Measurements from ENCODE around the gene ISY1.
"Not testable (repeated sequence)": the region's sequence is repeated elsewhere in the genome, so short reads cannot be mapped to it uniquely, and the experiment has no call there.

ISY1 gene

DNA sequence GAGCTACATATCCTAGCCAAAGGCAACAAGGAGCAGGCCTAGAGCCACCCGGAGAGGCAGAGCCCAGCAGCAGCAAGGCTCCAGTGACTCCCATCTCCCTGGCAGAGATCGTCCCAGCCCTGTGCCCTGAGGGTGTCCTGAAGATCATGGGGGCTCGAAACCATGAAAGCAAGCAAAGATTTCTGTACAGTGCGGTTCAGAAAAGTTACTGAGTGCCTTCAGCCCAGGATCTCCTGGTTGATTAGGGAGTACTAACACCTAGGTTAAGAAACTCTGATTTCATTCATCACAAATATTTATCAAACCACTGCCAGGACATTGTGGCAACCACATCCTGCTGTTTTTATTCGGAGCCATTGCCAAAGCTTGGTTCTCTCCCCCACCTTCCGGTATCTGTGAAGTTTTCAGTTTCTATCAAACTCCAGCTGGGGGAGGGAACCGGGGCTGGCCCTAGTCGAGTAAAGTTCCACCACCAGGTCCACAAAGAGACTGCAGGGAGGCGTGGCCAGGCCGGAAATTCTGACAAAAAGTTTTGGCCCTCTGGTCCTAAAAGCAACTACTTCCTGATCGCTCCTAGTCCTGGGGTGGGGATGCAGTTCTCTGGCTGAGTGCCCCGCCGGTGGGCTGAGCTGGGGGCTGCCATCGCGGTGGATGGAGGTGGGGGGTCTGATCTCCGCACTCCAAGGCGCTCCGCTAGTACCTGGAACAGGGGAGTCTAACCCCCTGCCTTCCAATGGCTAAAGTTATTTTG is 40.4 kb downstream of the ISY1 start:
- DNase-seq (ENCODE audit: low read depth) = peak; percentile 54

DNA sequence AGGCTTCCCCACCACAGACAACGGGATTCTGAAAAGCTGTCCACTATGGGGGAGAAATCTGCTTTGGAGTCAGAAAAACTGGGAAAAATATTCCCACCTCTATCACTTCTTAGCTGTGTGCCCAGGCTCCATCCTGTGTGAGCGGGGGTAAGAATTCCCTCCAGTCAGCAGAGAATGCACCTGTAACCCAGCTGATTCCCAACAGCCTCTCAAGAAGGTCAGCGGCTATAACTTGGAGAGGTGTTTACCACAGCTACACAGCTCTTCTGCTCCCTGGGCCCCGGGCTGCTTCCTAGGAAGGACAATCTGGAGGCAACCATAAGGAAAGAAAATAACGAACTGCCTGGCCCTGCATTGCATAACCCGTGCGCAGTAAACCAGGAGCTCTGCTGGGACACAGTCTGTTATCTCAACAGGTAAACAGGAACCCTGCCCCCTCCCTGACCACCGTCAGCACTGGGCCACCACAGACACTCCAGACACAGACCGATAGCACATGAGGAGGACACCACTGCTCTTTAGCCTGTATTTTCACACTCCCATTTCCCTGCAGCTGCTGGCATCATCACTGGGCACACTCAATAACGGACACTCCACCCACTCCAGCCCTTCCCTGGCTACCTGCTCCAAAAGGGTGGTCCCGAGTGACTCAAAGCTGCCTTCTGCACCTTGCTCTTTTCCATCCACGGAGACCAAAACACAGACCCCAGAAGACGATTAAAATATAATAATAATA is 41.3 kb downstream of the ISY1 start:
- DNase-seq (ENCODE audit: low read depth) = no peak

- no peak for DNase-seq (ENCODE audit: low read depth)
Measured at GRCh38 chr3:129118745-129119144, 42.1 kb downstream of the ISY1 start.

- no peak for DNase-seq (ENCODE audit: low read depth)
Measured at GRCh38 chr3:129117134-129117533, 43.7 kb downstream of the ISY1 start.

DNA sequence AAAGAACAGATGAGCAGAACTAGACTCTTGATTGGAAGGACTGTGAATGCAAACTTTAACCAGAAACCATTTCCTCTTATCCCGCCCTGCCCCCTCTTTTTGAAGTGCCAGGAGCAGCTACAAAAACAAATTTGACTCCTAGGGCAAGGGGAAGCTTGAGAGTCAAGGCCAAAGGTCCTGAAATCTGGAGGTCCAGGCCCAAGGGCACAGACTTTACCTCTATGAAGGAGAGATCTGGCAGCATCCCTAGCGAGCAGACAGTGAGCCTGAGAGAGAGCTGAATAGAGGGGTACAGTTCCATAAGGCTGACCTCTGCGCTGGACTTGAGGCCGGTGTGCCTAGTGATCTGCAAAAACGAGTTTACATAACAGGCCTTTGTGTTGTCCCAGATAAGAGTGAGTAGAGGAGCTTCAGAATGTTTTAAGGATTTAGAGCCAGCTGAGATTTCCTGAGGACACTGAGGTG is 44.3 kb downstream of the ISY1 start:
- no peak for DNase-seq (ENCODE audit: low read depth)

- DNase-seq (ENCODE audit: low read depth) = no peak
Measured at GRCh38 chr3:129114455-129114854, 46.4 kb downstream of the ISY1 start.

- DNase-seq (ENCODE audit: low read depth) = no peak
Measured at GRCh38 chr3:129112308-129113052, 48.4 kb downstream of the ISY1 start.

GRCh38 chr3:129111076-129111780 is 49.6 kb downstream of the ISY1 start:
- not testable (repeated sequence) for DNase-seq (ENCODE audit: low read depth)

- no peak for DNase-seq (ENCODE audit: low read depth)
Measured at GRCh38 chr3:129107793-129108192, 53.1 kb downstream of the ISY1 start.

- DNase-seq (ENCODE audit: low read depth) = no peak
Measured at GRCh38 chr3:129106866-129107565, 53.8 kb downstream of the ISY1 start.

- no peak for DNase-seq (ENCODE audit: low read depth)
Measured at GRCh38 chr3:129106320-129106719, 54.5 kb downstream of the ISY1 start.

- DNase-seq (ENCODE audit: low read depth) = no peak
Measured at GRCh38 chr3:129105862-129106261, 55.0 kb downstream of the ISY1 start.

- no peak for DNase-seq (ENCODE audit: low read depth)
Measured at GRCh38 chr3:129104498-129105079, 56.3 kb downstream of the ISY1 start.

DNA sequence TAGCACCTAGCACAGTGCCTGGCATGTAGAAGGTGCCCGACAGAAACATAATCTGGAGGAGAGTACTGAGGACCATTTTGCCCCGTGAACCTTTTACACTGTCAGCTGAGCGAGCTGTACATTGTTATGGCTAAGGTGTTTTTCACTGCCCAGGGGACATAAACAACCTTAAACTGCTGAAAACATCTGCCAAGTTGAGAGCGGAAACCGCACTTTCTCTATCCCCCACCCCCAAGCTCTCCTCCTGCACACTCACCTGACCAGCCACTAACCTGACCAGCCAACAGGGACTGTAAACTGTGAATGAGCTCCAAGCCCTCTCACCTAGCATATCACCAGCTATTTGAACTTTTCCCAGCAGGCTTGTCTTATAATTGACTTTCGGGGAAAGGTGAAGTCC is 56.8 kb downstream of the ISY1 start:
- no peak for DNase-seq (ENCODE audit: low read depth)

GRCh38 chr3:129103296-129103695 is 57.6 kb downstream of the ISY1 start:
- DNase-seq (ENCODE audit: low read depth) = no peak

DNA sequence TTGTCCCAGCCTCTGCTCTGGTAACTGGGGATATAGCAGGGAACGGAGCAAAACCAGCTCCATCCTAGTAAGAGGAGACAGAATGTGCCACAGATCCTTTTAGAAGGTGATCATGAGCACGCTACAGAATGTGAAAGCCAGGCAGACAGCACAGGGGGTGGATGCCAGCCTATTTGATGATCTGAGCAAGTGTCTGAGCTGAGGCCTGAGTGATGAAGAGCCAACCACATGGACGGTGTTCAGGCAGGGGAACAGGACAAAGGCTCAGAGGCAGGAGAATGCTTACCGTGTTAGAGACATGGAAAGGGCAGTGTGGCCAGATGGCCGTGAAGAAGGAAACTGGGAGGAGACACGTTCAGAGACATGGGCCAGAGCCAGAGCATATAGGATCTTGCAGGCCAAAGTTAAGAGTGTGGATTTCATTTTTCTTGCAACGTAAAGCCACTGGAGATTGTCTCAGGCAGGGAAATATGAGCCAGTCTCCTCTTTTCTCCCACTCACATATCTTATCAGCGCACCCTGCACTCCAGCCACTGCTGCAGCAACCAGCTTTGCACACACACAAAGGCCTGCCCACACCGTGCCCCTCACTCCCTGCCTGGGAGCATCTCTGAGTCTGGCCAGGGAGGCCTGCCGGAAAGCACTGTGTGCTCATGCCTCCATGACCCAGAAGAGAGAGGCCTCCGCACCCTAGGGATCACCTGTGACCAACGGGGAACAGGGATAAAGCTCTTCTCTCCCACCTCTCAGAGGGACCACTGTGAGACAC is 59.3 kb downstream of the ISY1 start:
- no peak for DNase-seq (ENCODE audit: low read depth)

- no peak for DNase-seq (ENCODE audit: low read depth)
Measured at GRCh38 chr3:129100274-129100673, 60.6 kb downstream of the ISY1 start.

DNA sequence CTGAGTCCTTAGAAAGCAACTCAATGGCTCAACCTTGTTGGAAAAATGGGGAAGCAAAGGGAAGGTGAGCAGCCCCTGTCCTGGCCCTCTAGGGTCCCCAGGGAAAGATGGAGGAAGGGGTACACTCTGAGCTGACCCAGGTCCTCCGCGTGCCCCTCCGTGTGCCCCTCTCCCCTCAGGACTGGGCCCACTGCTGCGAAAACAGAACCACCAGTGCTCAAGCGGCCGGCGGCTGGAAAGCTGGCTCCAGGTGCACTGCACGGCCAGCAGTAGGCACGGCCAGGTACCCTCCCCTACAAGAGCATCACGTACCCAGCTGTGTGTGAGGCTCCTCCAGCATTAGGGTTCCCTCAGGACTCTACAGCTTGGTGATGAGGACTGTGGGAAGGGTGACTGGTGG is 65.6 kb downstream of the ISY1 start:
- no peak for DNase-seq (ENCODE audit: low read depth)

- not testable (repeated sequence) for DNase-seq (ENCODE audit: low read depth)
Measured at GRCh38 chr3:129088312-129088711, 72.6 kb downstream of the ISY1 start.

GRCh38 chr3:129087904-129088303 is 73.0 kb downstream of the ISY1 start:
- DNase-seq (ENCODE audit: low read depth) = not testable (repeated sequence)

Measured in stimulated activated CD8-positive, alpha-beta memory T cell treated with anti-CD3 and anti-CD28 coated beads, Interleukin-15, amount 100 ng/mL, for 24 hours (primary cell).